HCT116 (cell line): Measurements from ENCODE around the gene MAML3. TPM values are rescaled to one million over a fixed set of nuclear protein-coding genes. Genes with fewer than 3 reads are reported as not detected.

Experiments
- ATAC-seq: fragments of 200-7000 bp; cut with Tn5 transposase; 2 replicates; pipeline ENCODE4 v1.9.1; 2020; ENCODE audit warnings: mild to moderate bottlenecking, moderate library complexity
- BruUV-seq: library from RNA; stranded (reverse); fragments of 400-500 nt; replicated peaks from 2 replicates; lab custom pipeline; 2021; lab: Mats Ljungman, UMichigan
- CTCF ChIA-PET: fragments of 300-600 bp; sonication (Branson Sonifier 250); formaldehyde crosslinking; loops from one replicate; lab custom pipeline; 2021; ENCODE audit warnings: antibody characterized with exemption; lab: Charles Lee
- POLR2A ChIA-PET: fragments of 300-600, 350-600 bp; sonication (Branson Sonifier 250); formaldehyde crosslinking; loops from one replicate; lab custom pipeline; 2021; ENCODE audit warnings: antibody characterized with exemption; lab: Charles Lee
- RAD21 ChIA-PET, 2 experiments: fragments of 300-600 bp; sonication (Branson Sonifier 250); formaldehyde crosslinking; loops; one replicate each; lab custom pipeline; 2023; ENCODE audit warnings: low total read pairs in 2 of 2; ENCODE audit not compliant: uncharacterized antibody in 2 of 2, unreplicated experiment in 2 of 2, low non-redundant PET in 1 of 2; lab: Charles Lee
- DNase-seq: peaks from one replicate; pipeline ENCODE4 v3.0.0-alpha.2; 2010; ENCODE audit warnings: low read depth, low spot score
- H2AFZ ChIP-seq: fragments of 200-600 bp; shearing (Covaris generic), sonication (generic); 2 replicates; pipeline ENCODE4 v1.6.1; 2017; ENCODE audit warnings: low read depth, mixed run types, mixed read lengths, antibody characterized with exemption, low read length; ENCODE audit not compliant: poor library complexity, severe bottlenecking
- H3K27ac ChIP-seq: 2 replicates; pipeline ENCODE4 v1.5.1; 2012; ENCODE audit warnings: low read depth, low read length
- H3K27me3 ChIP-seq: fragments of 200-600 bp; sonication (generic); 2 replicates; pipeline ENCODE4 v1.6.1; 2016; ENCODE audit warnings: mixed run types, low read length, mixed read lengths; ENCODE audit not compliant: insufficient read depth
- H3K36me3 ChIP-seq, 2 experiments: fragments of 200-500 bp in 1 of 2; fragments of 200-600 bp in 1 of 2; sonication (Bioruptor generic) in 1 of 2; sonication (generic) in 1 of 2; 2 replicates each; pipeline versions ENCODE4 v1.5.1 to v1.6.1; 2014 to 2016; ENCODE audit warnings: low read length in 2 of 2, inconsistent platforms in 1 of 2, mixed read lengths in 1 of 2, mixed run types in 1 of 2; ENCODE audit not compliant: insufficient read depth in 2 of 2, control insufficient read depth in 1 of 2
- H3K4me1 ChIP-seq, 2 experiments: fragments of 200-600 bp in 1 of 2; sonication (generic) in 1 of 2; 2 replicates each; pipeline versions ENCODE4 v1.5.1 to v1.6.1; 2012 to 2017; ENCODE audit warnings: low read length in 2 of 2, inconsistent platforms in 1 of 2, mild to moderate bottlenecking in 1 of 2, mixed read lengths in 1 of 2, mixed run types in 1 of 2, moderate library complexity in 1 of 2; ENCODE audit not compliant: insufficient read depth in 2 of 2, control insufficient read depth in 1 of 2
- H3K4me2 ChIP-seq: fragments of 200-600 bp; sonication (generic); 2 replicates; pipeline ENCODE4 v1.6.1; 2017; ENCODE audit warnings: mixed run types, low read length, mixed read lengths
- H3K4me3 ChIP-seq, 2 experiments: fragments of 200-600 bp in 1 of 2; sonication (generic) in 1 of 2; replicated peaks in 1 of 2; 2 replicates each; pipeline ENCODE4 v1.5.1; 2011 to 2016; ENCODE audit warnings: low read length in 2 of 2, control low read depth in 1 of 2, low read depth in 1 of 2, mild to moderate bottlenecking in 1 of 2, mixed read lengths in 1 of 2, mixed run types in 1 of 2
- H3K79me2 ChIP-seq: fragments of 200-600 bp; sonication (generic); 2 replicates; pipeline ENCODE4 v1.6.1; 2017; ENCODE audit warnings: mild to moderate bottlenecking, mixed run types, low read length, moderate library complexity, mixed read lengths; ENCODE audit not compliant: insufficient read depth
- H3K9ac ChIP-seq: fragments of 200-600 bp; sonication (generic); 2 replicates; pipeline ENCODE4 v1.6.1; 2016; ENCODE audit warnings: low read length, mixed read lengths
- H3K9me2 ChIP-seq: fragments of 200-600 bp; sonication (generic), shearing (Covaris generic); 2 replicates; pipeline ENCODE4 v1.6.1; 2017; ENCODE audit warnings: mixed run types, mild to moderate bottlenecking, moderate library complexity; ENCODE audit not compliant: insufficient read depth
- H3K9me3 ChIP-seq, 2 experiments: fragments of 200-500 bp in 1 of 2; fragments of 200-600 bp in 1 of 2; sonication (Bioruptor generic) in 1 of 2; sonication (generic) in 1 of 2; 2 replicates each; pipeline ENCODE4 v1.6.1; 2014 to 2017; ENCODE audit warnings: low read length in 2 of 2, mixed read lengths in 2 of 2, inconsistent platforms in 1 of 2, low read depth in 1 of 2, mild to moderate bottlenecking in 1 of 2, mixed run types in 1 of 2, moderate library complexity in 1 of 2; ENCODE audit not compliant: control insufficient read depth in 1 of 2, insufficient read depth in 1 of 2
- H4K20me1 ChIP-seq: fragments of 200-600 bp; sonication (generic), shearing (Covaris generic); 2 replicates; pipeline ENCODE4 v1.6.1; 2017; ENCODE audit warnings: mixed run types, mild to moderate bottlenecking, moderate library complexity; ENCODE audit not compliant: insufficient read depth
- ELF1 ChIP-seq: IDR thresholded peaks from 2 replicates; pipeline ENCODE4 v1.6.1; 2012; ENCODE audit warnings: low read depth, borderline replicate concordance
- FOSL1 ChIP-seq: IDR thresholded peaks from 2 replicates; pipeline ENCODE4 v1.6.1; 2012; ENCODE audit warnings: low read depth
- JUND ChIP-seq: IDR thresholded peaks from 2 replicates; pipeline ENCODE4 v1.6.1; 2012
- POLR2A ChIP-seq: IDR thresholded peaks from 2 replicates; pipeline ENCODE4 v1.7.0; 2011; ENCODE audit warnings: borderline replicate concordance; ENCODE audit not compliant: insufficient read depth, insufficient read length; ENCODE audit errors: extremely low read depth
- POLR2AphosphoS5 ChIP-seq: IDR thresholded peaks from 2 replicates; pipeline ENCODE4 v1.6.1; 2011; ENCODE audit warnings: mild to moderate bottlenecking, low read depth, low read length, moderate library complexity
- SIN3A ChIP-seq: IDR thresholded peaks from 2 replicates; pipeline ENCODE4 v1.6.1; 2012; ENCODE audit warnings: low read depth
- TCF7L2 ChIP-seq: IDR thresholded peaks from 2 replicates; pipeline ENCODE4 v1.7.0; 2011; ENCODE audit warnings: borderline replicate concordance, inconsistent platforms; ENCODE audit not compliant: insufficient read depth, insufficient read length; ENCODE audit errors: extremely low read depth
- intact Hi-C: fragments of 100-400 bp; cut with micrococcal nuclease; formaldehyde crosslinking; loops from 2 replicates; pipeline ENCODE4 v1.10.0; 2022
- total RNA-seq: library from RNA; stranded (reverse); gene quantifications from one replicate; pipeline ENCODE4 v1.2.1, GENCODE V29; 2021; ENCODE audit not compliant: unreplicated experiment
- TF ChIP-seq, protein P1 (sequence below): IDR thresholded peaks from 2 replicates; pipeline ENCODE4 v1.6.1; 2012
- TF ChIP-seq, protein P2 (sequence below): IDR thresholded peaks from 2 replicates; pipeline ENCODE4 v1.6.1; 2011; ENCODE audit warnings: mild to moderate bottlenecking, low read length, moderate library complexity; ENCODE audit not compliant: insufficient replicate concordance; ENCODE audit errors: extremely low read depth

Gene MAML3
- total RNA-seq, 1 experiment from 2014 or later, result 3.1 TPM

GRCh38 chr4:139922406-139923024, 231.5 kb downstream of the MAML3 start:
- no peaks in the 10 kb centered on the region for H3K27me3 ChIP-seq
- ATAC-seq (no peak), DNase-seq (no peak)
- no peaks in the 10 kb centered on the region for H3K36me3 ChIP-seq
- H3K4me3 ChIP-seq, result no peak overlapping the region
- no peaks in the 10 kb centered on the region for H3K4me1 ChIP-seq
- H3K27ac ChIP-seq, result no peak overlapping the region
- CTCF ChIA-PET, result no interaction called here
- intact Hi-C loops, result no loop called here
- no peaks in the 10 kb centered on the region for H3K9me3 ChIP-seq
- H3K9me2 ChIP-seq, result no peaks in the 10 kb centered on the region
- RAD21 ChIA-PET, result no interaction called here
- no peak overlapping the region for H2AFZ ChIP-seq
- H4K20me1 ChIP-seq, result no peaks in the 10 kb centered on the region
- H3K79me2 ChIP-seq, result no peaks in the 10 kb centered on the region
- no peak overlapping the region for H3K4me2 ChIP-seq
- no peak overlapping the region for H3K9ac ChIP-seq
- no TSS peak for BruUV-seq
- TF ChIP-seq JUND (no peak), ELF1 (no peak), POLR2AphosphoS5 (no peak), POLR2A (no peak), SIN3A (no peak), FOSL1 (no peak), TCF7L2 (no peak)
- TF ChIP-seq, protein P1, sequence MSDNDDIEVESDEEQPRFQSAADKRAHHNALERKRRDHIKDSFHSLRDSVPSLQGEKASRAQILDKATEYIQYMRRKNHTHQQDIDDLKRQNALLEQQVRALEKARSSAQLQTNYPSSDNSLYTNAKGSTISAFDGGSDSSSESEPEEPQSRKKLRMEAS, result no peak
- TF ChIP-seq, protein P2, sequence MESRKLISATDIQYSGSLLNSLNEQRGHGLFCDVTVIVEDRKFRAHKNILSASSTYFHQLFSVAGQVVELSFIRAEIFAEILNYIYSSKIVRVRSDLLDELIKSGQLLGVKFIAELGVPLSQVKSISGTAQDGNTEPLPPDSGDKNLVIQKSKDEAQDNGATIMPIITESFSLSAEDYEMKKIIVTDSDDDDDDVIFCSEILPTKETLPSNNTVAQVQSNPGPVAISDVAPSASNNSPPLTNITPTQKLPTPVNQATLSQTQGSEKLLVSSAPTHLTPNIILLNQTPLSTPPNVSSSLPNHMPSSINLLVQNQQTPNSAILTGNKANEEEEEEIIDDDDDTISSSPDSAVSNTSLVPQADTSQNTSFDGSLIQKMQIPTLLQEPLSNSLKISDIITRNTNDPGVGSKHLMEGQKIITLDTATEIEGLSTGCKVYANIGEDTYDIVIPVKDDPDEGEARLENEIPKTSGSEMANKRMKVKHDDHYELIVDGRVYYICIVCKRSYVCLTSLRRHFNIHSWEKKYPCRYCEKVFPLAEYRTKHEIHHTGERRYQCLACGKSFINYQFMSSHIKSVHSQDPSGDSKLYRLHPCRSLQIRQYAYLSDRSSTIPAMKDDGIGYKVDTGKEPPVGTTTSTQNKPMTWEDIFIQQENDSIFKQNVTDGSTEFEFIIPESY, result no peak
- POLR2A ChIA-PET, result no interaction called here
